Measurements from ENCODE around the gene PCDHGA10.

DNA sequence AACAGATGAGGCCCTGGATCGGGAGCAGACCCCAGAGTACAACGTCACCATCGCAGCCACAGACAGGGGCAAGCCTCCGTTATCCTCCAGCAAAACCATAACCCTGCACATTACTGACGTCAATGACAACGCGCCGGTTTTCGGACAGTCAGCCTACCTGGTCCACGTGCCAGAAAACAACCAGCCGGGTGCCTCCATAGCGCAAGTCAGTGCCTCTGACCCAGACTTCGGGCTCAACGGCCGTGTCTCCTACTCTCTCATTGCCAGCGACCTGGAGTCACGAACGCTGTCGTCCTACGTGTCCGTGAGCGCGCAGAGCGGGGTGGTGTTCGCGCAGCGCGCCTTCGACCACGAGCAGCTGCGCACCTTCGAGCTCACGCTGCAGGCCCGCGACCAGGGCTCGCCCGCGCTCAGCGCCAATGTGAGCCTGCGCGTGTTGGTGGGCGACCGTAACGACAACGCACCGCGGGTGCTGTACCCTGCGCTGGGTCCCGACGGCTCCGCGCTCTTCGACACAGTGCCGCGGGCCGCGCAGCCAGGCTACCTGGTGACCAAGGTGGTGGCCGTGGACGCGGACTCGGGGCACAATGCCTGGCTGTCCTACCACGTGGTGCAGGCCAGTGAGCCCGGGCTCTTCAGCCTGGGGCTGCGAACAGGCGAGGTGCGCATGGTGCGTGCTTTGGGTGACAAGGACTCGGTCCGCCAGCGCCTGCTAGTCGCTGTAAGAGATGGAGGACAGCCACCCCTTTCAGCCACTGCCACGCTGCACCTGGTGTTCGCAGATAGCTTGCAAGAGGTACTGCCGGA is 6.5 kb downstream of the PCDHGA10 start:
- TF ChIP-seq EZH2 (IDR thresholded peaks at IDR 0.05; ENCODE audit: insufficient read depth, poor library complexity, severe bottlenecking) (no peak), EZH2phosphoT487 (IDR thresholded peaks at IDR 0.05; ENCODE audit: insufficient read depth, low read depth) (no peak)
